T1000 (cell line): ENCODE data around the gene JUNB.
"Not testable (repeated sequence)": the region's sequence is repeated elsewhere in the genome, so short reads cannot be mapped to it uniquely, and the experiment has no call there.

Source experiments
- DNase-seq: peaks from one replicate; lab custom pipeline; 2025; ENCODE audit warnings: mixed read lengths; lab: John Stamatoyannopoulos, UW

The JUNB gene

DNA sequence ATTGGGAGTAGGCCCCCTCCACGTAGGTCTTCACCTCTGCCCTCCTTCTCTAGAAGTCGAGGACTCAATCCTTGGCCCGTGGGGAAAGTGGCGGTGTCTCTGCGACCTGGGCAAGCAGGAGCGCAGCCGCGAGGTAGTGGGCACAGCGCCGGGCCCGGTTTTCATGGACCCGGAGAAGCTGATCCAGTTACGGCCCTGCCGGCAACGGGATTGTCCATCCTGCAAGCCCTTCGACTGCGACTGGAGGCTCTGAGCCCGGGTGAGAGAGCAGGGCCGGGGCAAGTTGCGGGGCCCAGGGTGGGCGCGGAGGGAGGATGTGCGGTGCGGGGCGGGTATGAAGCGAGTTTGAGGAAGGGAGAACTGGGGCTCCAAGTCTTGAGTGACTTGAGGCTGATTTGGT is 12.8 kb downstream of the JUNB start:
- no peak for DNase-seq

DNA sequence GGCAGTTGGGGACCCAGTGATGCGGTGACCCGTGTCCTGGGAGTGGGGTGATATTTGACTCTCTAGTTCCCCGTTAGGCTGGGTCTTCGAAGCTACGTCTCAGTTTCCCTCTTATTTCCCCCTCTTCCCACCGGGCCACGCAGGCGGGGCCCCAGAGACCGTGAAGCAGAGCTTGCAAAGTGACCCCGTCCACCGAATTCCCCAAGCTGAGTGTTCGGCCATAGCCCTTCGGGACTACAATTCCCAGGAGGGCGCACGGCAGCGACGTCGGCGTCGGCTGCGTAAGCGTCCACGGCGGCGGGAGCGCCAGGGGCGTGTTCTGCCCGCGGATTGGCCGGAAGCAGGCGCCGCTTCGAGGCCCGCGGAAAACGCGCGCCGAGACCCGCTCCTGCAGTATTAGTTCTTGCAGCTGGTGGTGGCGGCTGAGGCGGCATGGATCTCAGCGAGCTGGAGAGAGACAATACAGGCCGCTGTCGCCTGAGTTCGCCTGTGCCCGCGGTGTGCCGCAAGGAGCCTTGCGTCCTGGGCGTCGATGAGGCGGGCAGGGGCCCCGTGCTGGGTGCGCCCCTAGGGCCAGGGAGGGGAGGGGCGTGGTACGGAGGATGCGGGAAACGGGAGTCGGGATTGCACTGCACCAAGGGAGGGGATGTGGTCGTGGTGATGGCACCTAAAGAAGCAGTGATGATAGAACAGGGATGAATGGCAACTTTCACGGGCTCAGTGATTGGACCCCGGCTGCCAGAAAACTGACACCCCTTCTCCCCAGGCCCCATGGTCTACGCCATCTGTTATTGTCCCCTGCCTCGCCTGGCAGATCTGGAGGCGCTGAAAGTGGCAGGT is 15.2 kb downstream of the JUNB start, which contains the start of gene RNASEH2A:
Gene RNASEH2A (plus strand): TSS at position 343 of the 840 bp plus-strand sequence. CDS start 90 bp downstream, at position 433.
- peak; percentile 77 for DNase-seq

DNA sequence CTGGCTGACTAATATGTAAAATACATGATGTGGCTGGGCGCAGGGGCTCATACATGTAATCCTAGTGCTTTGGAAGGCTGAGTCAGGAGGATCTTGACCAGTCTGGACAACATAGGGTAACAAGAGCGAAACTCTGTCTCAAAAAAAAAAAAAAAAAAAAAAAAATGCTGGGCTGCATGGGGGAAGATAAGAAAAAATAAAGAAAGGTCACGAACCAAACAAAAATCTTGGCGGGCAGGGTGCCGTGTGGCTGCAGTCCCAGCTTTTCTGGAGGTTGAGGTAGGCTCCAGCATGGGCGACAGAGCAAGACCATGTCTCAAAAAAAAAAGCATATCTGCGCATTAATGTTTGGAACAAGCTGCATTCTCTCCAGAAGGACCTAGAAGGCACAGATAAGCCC is 23.8 kb downstream of the JUNB start:
- no peak for DNase-seq

DNA sequence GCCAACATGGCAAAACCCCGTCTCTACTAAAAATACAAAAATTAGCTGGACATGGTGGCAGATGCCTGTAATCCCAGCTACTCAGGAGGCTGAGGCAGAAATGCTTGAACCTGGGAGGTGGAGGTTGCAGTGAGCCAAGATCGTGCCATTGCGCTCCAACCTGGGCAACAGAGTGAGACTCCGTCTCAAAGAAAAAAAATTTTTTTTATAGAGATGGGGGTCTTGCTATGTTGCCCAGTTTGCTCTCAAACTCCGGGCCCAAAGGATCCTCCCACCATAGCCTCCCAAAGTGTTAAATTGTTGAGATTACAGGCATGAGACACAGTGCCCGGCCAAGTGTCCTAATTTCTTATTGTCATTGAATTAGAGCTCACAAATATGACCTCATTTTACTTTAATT is 25.9 kb downstream of the JUNB start:
- not testable (repeated sequence) for DNase-seq

DNA sequence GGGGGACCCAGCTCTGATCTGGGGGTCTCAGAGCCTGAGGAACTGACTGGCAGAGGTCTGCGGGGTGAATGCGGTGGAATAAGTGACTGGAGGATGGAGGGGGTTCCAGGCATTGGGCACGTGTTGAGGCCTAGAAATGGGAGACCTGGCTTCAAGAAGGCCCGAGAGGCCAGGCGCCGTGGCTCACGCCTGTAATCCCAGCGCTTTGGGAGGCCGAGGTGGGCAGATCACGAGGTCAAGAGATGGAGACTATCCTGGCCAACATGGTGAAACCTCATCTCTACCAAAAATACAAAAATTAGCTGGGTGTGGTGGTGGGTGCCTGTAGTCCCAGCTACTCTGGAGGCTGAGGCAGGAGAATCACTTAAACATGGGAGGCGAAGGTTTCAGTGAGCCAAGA is 26.5 kb downstream of the JUNB start:
- DNase-seq = not testable (repeated sequence)

DNA sequence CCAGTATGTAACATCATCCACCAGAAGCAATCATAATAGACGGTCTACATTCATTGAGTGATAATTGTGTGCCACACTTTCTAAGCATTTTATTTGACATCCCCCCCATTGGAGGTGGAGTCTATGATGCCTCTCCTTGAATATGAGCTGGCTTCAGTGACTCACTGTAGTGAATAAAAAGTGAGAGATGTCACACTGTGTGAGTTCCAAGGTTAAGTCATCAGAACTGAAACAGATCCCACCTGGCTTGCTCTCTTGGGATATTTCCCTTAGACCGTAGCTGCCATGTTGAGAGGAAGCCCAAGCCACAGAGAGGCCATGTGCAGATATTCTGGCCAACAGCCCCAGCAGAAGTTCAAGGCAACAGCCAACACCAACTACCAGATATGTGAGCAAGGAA is 30.5 kb downstream of the JUNB start:
- DNase-seq = no peak

DNA sequence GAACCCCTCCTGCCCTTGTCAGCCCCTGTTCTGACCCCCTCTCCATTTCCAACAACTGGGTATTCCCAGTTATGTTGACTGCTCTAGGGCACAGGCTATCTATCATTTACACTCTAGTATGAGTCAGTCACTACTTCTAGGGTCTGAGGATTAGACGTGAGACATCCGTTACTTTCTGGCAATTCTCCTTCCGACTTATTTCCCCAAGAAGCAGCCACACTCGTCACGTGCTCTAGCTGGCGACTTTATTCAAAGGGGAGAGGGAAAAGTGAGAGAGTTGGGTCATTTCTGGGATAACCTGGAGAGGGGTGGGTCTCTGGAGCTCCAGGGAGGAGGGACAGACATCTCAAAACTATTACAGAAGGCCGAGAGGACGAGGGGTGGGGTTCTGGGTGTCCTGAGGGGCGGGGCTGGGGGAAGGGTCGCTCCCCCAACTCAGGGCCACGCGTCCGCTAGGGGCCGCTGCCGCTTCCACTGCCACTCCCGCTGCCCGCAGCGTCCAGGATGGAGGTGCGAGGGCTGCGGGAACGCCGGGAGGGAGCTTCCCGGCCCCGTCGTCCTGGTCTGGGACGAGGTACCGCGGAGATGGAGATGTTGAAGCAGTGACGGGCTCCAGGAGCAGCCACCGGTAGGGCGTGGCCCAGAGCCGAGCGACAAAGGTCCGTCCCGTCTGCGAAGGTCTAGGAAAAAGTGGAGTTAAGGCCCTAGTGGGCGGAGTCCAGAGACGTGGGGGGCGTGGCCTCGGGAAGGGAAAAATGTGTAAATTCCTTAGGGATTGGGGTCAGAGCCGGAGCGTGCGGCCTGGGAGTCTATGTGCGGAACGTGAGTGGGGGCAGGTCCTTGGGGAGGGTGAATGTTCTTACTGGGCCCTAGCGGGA is 34.2 kb downstream of the JUNB start:
- DNase-seq = no peak

DNA sequence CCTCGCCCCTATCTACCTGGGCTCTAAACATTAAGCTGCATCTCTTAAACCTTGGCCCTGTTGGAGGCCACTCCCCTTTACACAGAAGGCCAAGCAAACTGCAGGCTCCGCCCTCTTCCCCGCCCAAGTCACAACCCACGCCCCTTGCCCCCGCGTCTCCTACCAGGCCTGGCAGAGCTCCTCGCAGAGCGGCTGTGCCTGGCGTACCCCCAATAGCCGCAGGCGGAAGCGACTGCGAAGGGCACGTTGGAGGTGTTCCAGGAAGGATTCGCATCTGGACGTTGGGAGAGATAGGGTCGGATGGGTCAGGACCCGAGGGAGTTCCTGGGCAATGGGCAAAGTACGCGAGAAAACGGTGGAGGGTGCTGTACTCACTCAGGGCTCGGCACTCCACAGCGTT is 37.2 kb downstream of the JUNB start:
- no peak for DNase-seq

DNA sequence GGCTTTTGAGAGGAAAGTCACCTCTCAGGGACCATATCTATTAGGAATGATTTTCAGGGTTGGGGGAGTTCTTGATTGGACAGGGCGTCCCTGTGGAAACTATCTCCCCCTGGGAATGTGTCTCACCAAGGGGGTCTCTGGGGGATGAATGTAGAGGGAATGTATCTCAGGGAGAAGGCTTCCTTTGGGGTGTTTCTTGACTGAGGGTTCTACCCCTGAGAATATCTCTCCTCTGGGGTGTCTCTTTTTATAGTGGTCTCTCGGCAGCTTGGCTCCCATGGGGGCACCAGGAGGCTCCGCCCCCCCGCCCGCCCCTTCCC is 42.1 kb downstream of the JUNB start:
- DNase-seq = no peak

DNA sequence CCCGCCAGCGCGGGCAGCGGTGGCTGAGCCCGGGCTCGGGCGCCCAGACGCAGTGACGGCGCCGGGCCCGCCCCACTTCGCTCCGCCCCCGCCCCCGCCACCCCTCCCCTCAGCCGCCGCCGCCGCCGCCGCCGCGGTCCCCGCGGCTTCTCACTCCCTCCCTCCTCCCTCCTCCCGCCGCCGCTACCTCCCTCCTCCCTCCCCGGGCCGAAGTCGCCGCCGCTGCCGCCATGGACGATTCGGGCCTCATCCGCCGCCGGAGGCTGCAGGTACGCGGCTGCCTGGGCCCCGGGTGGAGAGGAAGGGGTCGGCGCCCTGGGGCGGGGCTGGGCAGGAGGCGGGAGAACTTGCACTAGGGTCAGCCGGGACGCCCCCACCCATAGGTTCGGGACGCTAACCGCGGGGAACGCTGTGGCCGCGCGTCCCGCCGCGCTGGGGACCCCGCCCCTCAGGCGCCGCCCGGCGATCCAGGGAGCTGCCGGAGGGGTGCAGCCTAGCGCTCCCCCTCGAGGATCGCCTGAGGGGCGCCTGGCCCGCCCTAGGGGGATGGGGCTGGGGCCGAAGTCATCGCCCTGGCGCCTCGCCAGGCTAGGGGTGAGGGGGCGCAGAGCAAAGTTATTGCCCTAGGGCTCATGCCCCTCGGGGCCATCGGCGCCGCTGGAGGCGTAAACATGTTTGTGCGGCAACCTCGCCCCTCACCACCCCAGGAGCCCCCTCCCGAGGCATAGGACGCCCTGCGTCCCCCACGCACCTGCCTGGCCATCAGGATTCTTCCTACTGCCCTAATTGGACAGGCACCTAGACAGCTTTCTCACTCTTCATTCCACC is 42.7 kb downstream of the JUNB start:
- DNase-seq = no peak

DNA sequence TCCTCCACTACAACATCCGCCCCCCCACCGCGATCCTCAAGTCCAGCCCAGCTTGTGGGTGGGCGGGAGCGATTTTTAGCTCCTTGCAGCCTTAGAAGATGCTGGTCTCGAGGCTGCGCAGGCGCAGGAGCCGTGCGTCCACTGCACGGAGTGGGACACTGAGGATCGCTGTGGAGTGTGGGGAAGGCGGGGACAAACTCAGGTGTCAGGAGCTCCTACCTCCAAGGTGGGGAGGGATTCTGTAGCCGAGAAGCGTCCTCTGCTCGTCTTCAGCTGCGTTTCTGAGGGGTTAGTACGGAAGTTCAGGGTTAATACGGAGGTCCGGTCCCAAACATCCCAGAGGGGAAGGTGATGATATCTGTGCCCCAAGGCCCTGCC is 43.3 kb downstream of the JUNB start, which contains the start of gene RTBDN:
Gene RTBDN (minus strand): TSS at position 14 of the 378 bp plus-strand sequence. CDS start 4,600 bp downstream, outside the sequence.
- DNase-seq = no peak

DNA sequence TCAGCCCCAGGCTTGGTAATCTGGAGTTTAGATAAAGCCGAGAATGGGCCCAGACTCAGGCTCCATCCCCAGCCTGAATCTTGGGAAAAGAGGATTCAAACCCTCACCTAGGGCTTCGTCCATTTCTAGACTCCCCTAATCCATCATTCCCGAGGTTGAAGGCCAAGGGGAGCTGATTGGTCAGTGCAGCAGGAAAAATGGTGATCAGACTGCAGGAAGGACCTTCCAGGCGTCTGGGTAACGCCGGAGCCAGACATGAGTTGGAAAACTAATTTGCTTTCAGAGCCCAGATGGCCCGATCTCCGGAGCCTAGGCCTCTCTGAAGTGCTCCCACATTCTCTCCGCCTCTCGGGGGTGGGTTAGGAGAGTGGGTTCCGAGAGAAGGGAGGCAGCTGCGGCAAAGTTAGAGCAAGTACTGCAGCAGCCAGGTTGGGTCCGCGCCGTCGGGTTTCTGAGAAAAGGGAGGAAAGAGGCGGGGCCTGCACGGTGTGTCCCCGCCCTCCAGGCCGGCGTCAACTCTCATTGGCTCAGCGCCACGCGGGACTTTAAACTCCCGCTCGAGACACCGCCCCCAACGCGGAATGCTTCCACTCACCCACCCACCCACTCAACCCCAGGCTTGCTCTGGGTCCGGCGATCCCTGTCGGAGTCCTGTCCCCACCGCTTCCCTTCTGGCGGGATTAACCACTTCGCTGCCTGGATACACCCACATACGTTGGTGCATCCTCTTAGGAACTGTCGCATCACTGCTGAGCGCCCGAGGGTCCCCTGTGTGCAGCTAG is 43.9 kb downstream of the JUNB start:
- DNase-seq = no peak

DNA sequence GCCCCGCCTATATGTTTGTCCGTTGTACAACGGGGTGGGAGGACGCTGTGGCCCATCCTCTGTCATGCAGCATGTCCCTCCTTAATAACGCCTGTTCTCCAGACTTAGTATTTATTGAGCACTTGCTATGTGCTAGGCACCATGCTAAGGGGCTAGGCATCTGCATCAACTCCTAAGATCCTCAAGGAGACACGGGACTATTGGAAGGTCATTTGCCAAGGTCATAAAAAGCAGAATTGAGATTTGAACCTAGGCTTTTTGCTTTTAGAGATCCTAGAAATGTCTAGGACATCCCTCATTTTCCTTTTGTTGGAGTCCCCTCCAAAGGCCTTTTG is 45.2 kb downstream of the JUNB start:
- no peak for DNase-seq

DNA sequence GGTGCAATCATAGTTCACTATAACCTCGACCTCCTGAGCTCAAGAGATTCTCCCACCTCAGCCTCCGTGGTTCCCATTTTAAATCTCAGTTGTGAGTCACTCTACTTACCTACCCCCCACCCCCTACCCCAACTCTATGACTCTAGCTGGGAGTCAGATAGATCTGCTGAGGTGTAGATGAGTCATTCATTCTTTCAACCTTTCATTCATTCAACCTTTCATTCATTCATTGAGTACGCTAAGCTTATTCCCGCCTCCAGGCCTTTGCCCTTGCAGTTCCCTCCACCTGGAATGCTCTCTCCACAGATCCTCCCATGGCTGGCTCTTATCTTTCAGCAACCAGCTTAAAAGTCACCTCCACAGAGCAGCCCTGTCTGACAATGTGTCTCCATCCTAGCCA is 45.9 kb downstream of the JUNB start:
- no peak for DNase-seq

DNA sequence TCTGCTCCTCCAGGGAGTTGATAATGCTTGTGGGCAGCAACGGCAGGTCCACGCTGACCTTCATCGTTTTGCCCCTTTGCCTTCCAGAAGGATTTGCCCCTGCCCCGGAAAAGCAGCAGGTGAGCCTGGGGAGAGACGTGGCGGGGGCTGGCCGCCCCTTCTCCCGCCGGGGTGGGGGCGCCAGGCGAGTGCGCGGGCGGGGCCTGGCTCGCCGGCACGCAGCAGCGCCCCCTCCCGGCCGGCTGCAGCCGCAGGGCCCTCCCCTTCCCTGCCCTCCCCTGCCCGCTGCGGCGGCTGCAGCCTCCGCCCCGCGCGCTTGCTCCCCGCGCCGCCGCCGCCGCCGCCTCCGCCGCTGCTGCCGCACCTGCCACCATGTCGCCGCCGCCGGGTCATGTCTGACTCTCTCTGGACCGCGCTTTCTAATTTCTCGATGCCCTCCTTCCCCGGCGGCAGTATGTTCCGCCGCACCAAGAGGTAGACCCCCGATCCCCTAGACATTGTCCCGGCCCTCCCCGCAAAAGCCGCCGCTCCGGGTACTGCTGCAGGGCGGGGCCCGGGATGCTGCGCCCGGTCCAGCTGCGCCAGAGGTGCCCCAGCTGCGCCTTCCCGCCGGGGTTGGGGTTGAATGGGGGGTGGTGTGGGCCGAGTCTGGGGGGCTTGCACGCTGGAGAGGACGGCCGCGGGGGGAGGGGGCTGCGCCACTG is 47.0 kb downstream of the JUNB start, which contains the start of gene MAST1:
Gene MAST1 (plus strand): TSS at position 334 of the 704 bp plus-strand sequence. CDS start 58 bp downstream, at position 392.
- DNase-seq = no peak

DNA sequence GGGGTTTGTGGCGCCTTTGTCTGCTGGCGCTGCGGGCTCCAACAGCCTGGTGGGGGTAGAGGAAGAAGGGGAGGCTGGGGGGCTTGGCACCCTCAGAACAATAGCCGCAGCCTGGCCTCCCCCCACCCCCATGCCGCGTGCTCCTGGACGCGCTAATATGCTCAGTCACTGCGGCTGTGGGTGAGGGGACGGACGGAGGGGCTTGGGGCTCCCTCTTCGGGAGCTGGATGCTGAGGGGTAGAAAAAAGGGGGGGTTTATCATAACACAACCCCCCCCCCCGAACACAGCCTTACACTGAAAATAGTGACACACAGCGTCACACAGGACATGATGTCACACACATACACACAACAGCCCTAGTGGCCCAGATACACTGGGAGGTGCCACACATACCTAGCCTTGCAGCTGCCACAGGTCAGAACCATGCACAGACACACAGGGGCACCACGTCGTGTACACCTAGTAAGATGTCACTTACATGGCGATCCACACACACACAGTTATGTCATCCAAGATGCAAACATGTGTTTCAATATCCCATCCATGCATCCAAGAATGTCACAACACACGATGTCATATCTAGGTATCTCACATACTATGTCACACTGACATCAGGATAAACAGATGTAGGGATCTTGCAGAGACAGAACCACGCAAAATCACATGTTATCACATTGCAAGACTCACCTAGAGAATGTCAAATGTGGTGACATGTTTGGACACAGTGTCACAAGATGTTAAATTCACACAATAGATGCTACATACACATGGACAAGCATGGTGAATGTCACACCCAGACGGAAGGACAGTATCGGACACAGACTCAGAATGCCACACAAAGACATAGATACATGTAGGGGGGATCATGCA is 47.8 kb downstream of the JUNB start:
- no peak for DNase-seq

DNA sequence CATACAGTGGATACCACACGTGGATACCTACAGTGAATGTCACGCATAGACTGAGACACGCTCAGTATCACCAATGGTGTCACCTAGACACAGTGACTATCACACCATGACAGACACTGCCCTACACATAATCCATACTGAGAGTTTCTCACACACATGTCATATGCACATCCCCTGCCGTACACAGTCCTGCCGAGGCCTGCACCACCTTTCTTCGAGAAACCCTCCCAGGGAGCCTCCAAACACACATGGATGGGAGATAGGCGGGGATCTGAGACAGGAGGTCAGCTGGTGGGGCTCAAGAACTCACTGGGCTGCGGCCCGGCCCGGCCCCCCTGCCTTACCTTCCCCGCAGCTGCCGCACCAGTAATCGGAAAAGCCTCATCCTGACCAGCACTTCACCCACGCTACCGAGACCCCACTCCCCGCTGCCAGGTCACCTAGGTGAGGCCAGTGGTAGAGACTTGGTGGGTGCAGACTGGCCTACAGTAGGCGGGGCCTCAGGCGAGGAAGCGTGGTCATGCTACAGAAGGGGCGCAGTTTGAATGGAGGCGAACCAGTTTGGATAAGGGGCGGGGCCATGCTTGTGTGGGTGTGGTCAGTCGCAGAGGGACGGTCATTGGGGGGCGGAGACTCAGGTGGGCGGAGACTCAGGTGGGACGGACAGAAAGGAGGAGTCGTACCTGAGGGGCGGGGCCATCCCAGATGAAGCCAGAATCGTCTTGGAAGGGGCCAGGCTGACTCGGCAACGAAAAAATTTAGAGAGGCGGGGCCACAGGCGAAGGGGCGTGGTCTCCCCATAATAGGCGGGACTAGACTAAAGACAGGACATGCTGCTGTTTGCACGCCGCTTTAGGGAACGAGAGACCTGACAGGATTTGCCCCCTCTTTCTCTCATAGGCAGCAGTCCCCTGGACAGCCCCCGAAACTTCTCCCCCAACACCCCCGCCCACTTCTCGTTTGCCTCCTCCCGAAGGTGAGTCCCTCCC is 49.1 kb downstream of the JUNB start:
- peak; percentile 66 for DNase-seq

DNA sequence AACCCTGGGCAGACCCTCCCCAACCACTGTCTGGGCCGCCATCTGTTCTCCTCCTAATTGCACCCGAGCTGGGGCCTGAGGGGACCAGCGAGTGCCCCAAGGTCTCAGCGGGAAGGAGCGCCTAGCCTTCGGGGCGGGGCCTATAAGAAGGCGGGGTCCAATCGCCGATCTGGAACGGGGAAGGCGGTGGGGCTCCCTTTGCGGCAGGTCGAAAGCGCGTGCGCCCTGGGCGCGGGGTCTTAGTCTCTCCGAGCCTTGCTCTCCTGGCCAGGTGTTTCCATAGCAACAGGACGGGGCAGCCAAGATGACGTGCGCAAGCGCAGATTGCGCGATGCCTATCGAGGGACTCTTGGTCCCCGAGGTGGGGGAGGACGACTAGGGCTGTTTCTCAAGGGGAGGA is 49.8 kb downstream of the JUNB start:
- DNase-seq = peak; percentile 13
